ENCODE measurements around the gene RGS6.

- TF ChIP-seq FOXA1 (IDR thresholded peaks at IDR 0.05) (no peak), ARNT (IDR thresholded peaks at IDR 0.05) (no peak), FOXK2 (IDR thresholded peaks at IDR 0.05) (no peak), NFRKB (IDR thresholded peaks at IDR 0.05) (no peak), BHLHE40 (IDR thresholded peaks at IDR 0.05; ENCODE audit: borderline replicate concordance) (no peak), ELF4 (IDR thresholded peaks at IDR 0.05) (no peak), SUZ12 (IDR thresholded peaks at IDR 0.05) (no peak), ZNF384 (IDR thresholded peaks at IDR 0.05) (no peak), FOXM1 (IDR thresholded peaks at IDR 0.05; ENCODE audit: borderline replicate concordance) (no peak), SP1 (IDR thresholded peaks at IDR 0.05) (no peak), CTBP1 (IDR thresholded peaks at IDR 0.05; ENCODE audit: borderline replicate concordance) (no peak)
- TF ChIP-seq, protein P1, sequence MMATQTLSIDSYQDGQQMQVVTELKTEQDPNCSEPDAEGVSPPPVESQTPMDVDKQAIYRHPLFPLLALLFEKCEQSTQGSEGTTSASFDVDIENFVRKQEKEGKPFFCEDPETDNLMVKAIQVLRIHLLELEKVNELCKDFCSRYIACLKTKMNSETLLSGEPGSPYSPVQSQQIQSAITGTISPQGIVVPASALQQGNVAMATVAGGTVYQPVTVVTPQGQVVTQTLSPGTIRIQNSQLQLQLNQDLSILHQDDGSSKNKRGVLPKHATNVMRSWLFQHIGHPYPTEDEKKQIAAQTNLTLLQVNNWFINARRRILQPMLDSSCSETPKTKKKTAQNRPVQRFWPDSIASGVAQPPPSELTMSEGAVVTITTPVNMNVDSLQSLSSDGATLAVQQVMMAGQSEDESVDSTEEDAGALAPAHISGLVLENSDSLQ (IDR thresholded peaks at IDR 0.05), result no peak
Observed at GRCh38 chr14:72063761-72064282, 131.6 kb downstream of the RGS6 start.
